GM23338 (cell line): ENCODE data around the gene GRP. TPM values are rescaled to one million over a fixed set of nuclear protein-coding genes. Genes with fewer than 3 reads are reported as not detected.

ENCODE experiments used
- ATAC-seq: fragments of 200-7000 bp; cut with Tn5 transposase; 3 replicates; pipeline ENCODE4 v1.9.1; 2020
- DNase-seq: peaks from one replicate; pipeline ENCODE4 v3.0.0-alpha.2; 2015; ENCODE audit warnings: low spot score
- H2AFZ ChIP-seq: fragments of 200-600 bp; sonication (generic); 2 replicates; pipeline ENCODE4 v1.8.0; 2016; ENCODE audit warnings: antibody characterized with exemption, mild to moderate bottlenecking, moderate library complexity
- H3F3A ChIP-seq: fragments of 200-600 bp; sonication (generic); replicated peaks from 2 replicates; pipeline ENCODE4 v1.8.0; 2017; ENCODE audit warnings: antibody characterized with exemption, mixed run types, low read depth
- H3K27ac ChIP-seq: fragments of 200-600 bp; sonication (generic); 2 replicates; pipeline ENCODE4 v1.6.1; 2016; ENCODE audit warnings: low read depth
- H3K27me3 ChIP-seq: fragments of 200-600 bp; sonication (generic); 2 replicates; pipeline ENCODE4 v1.8.0; 2016; ENCODE audit warnings: mild to moderate bottlenecking, mixed run types, moderate library complexity; ENCODE audit not compliant: insufficient read depth
- H3K36me3 ChIP-seq: fragments of 200-600 bp; sonication (generic); 2 replicates; pipeline ENCODE4 v1.8.0; 2016; ENCODE audit warnings: mild to moderate bottlenecking; ENCODE audit not compliant: insufficient read depth
- H3K4me1 ChIP-seq: fragments of 200-600 bp; sonication (generic); 2 replicates; pipeline ENCODE4 v1.8.0; 2016; ENCODE audit warnings: mild to moderate bottlenecking, moderate library complexity; ENCODE audit not compliant: insufficient read depth
- H3K4me2 ChIP-seq: fragments of 200-600 bp; sonication (generic); 2 replicates; pipeline ENCODE4 v1.7.1; 2017; ENCODE audit warnings: mixed run types
- H3K4me3 ChIP-seq: fragments of 200-600 bp; sonication (generic); 2 replicates; pipeline ENCODE4 v1.6.1; 2016; ENCODE audit warnings: mixed run types
- H3K79me2 ChIP-seq: fragments of 200-600 bp; sonication (generic); replicated peaks from 2 replicates; pipeline ENCODE4 v1.8.0; 2017; ENCODE audit warnings: mild to moderate bottlenecking; ENCODE audit not compliant: insufficient read depth
- H3K9me2 ChIP-seq: fragments of 200-600 bp; sonication (generic); 2 replicates; pipeline ENCODE4 v1.8.0; 2017; ENCODE audit not compliant: insufficient read depth
- H4K20me1 ChIP-seq: fragments of 200-600 bp; sonication (generic); replicated peaks from 2 replicates; pipeline ENCODE4 v1.8.0; 2017; ENCODE audit warnings: mild to moderate bottlenecking; ENCODE audit not compliant: insufficient read depth
- H3K27ac Mint-ChIP-seq: 2 replicates; pipeline ENCODE4 v1.8.0; 2020; ENCODE audit warnings: inconsistent platforms, mild to moderate bottlenecking, moderate library complexity, mixed read lengths
- H3K27me3 Mint-ChIP-seq: 3 replicates; pipeline ENCODE4 v1.8.0; 2022; ENCODE audit warnings: low read depth, mild to moderate bottlenecking, moderate library complexity, mixed read lengths, inconsistent platforms; ENCODE audit not compliant: insufficient read depth, poor library complexity
- H3K36me3 Mint-ChIP-seq: 3 replicates; pipeline ENCODE4 v1.8.0; 2021; ENCODE audit warnings: low read depth, mild to moderate bottlenecking, inconsistent platforms, moderate library complexity, mixed read lengths
- H3K4me1 Mint-ChIP-seq: 3 replicates; pipeline ENCODE4 v1.8.0; 2020; ENCODE audit warnings: mild to moderate bottlenecking, inconsistent platforms, mixed read lengths
- H3K4me3 Mint-ChIP-seq: 3 replicates; pipeline ENCODE4 v1.8.0; 2021; ENCODE audit warnings: moderate library complexity, mild to moderate bottlenecking, inconsistent platforms, mixed read lengths
- H3K9me3 Mint-ChIP-seq: 3 replicates; pipeline ENCODE4 v1.8.0; 2020; ENCODE audit warnings: moderate library complexity, mild to moderate bottlenecking, inconsistent platforms, mixed read lengths
- ETS1 ChIP-seq: IDR thresholded peaks from 2 replicates; pipeline ENCODE4 v1.6.1; 2016; ENCODE audit warnings: antibody characterized with exemption
- EZH2 ChIP-seq: fragments of 200-600 bp; sonication (generic); IDR thresholded peaks from one replicate; pipeline ENCODE4 v1.8.0; 2017; ENCODE audit warnings: antibody characterized with exemption, mild to moderate bottlenecking, low read depth; ENCODE audit not compliant: unreplicated experiment
- JUNB ChIP-seq: IDR thresholded peaks from one replicate; pipeline ENCODE4 v1.6.1; 2016; ENCODE audit warnings: antibody characterized with exemption; ENCODE audit not compliant: unreplicated experiment
- ZNF462 ChIP-seq: fragments of 250-450 bp; sonication (Bioruptor Pico); IDR thresholded peaks from 2 replicates; pipeline ENCODE4 v1.5.0; 2020; ENCODE audit warnings: mild to moderate bottlenecking, moderate library complexity
- polyA plus RNA-seq: library from polyadenylated mRNA; unstranded; fragments of >200 nt; fragmentation: Nextera tagmentation; extraction: Ambion mirVana; gene quantifications from 2 replicates; pipeline ENCODE4 v1.2.1, GENCODE V29; 2016
- total RNA-seq: library from RNA; depleted of rRNA; stranded (reverse); fragments of >200 nt; shearing (Covaris generic); gene quantifications from 2 replicates; pipeline ENCODE4 v1.2.3, GENCODE V29; 2014

The GRP gene
- total and polyA plus RNA-seq, 2 experiments from 2014 or later, result not detected

GRCh38 chr18:59266886-59267502 is 47.0 kb downstream of the GRP start:
- ATAC-seq (no peak), DNase-seq (peak; percentile 5)
- Mint-ChIP-seq H3K4me1 (peaks cover 40% of the 10 kb centered on the region), H3K27me3 (peaks cover 97% of the 10 kb centered on the region), H3K36me3 (no peaks in the 10 kb centered on the region; the same call in 2 of the 3 replicates), H3K27ac (no peak overlapping the region), H3K9me3 (peaks cover 9% of the 10 kb centered on the region; the same call in 2 of the 3 replicates), H3K4me3 (peak overlapping the region; percentile 64)
- Histone ChIP-seq H3K4me2 (peak overlapping the region; percentile 88), H3K36me3 (no peaks in the 10 kb centered on the region; the same call in 1 of the 2 replicates), H3K4me1 (peaks cover 61% of the 10 kb centered on the region), H3K4me3 (peak overlapping the region; percentile 69), H4K20me1 (peaks cover 21% of the 10 kb centered on the region), H3K9me2 (no peaks in the 10 kb centered on the region), H2AFZ (peak overlapping the region; percentile 91; the same call in 1 of the 2 replicates), H3F3A (peaks cover 23% of the 10 kb centered on the region), H3K27ac (no peak overlapping the region), H3K79me2 (no peaks in the 10 kb centered on the region), H3K27me3 (peaks cover 99% of the 10 kb centered on the region)
- no peak for TF ChIP-seq ETS1
- peak; percentile 62 for TF ChIP-seq EZH2

GRCh38 chr18:59267503-59268126 is 47.7 kb downstream of the GRP start:
- Histone ChIP-seq H3K79me2 (no peaks in the 10 kb centered on the region), H3K27me3 (peaks cover 99% of the 10 kb centered on the region), H3K36me3 (no peaks in the 10 kb centered on the region; the same call in 1 of the 2 replicates), H4K20me1 (peaks cover 23% of the 10 kb centered on the region), H3K27ac (no peak overlapping the region), H3K9me2 (no peaks in the 10 kb centered on the region), H2AFZ (peak overlapping the region; percentile 91), H3F3A (peaks cover 25% of the 10 kb centered on the region), H3K4me1 (peaks cover 66% of the 10 kb centered on the region), H3K4me2 (peak overlapping the region; percentile 88), H3K4me3 (peak overlapping the region; percentile 69)
- H3K36me3 Mint-ChIP-seq, result no peaks in the 10 kb centered on the region; the same call in 2 of the 3 replicates
- peaks cover 41% of the 10 kb centered on the region for H3K4me1 Mint-ChIP-seq
- H3K27me3 Mint-ChIP-seq, result peaks cover 96% of the 10 kb centered on the region
- peak; percentile 8 for ATAC-seq
- H3K4me3 Mint-ChIP-seq, result peak overlapping the region; percentile 64
- peaks cover 3% of the 10 kb centered on the region; the same call in 2 of the 3 replicates for H3K9me3 Mint-ChIP-seq
- TF ChIP-seq JUNB (no peak), EZH2 (peak; percentile 98)
- H3K27ac Mint-ChIP-seq, result no peak overlapping the region
- DNase-seq, result peak; percentile 75

- H3K4me3 ChIP-seq, result peak overlapping the region; percentile 69
- peaks cover 3% of the 10 kb centered on the region; the same call in 2 of the 3 replicates for H3K9me3 Mint-ChIP-seq
- DNase-seq (peak; percentile 20), ATAC-seq (no peak)
- no peaks in the 10 kb centered on the region for H3K79me2 ChIP-seq
- peak overlapping the region; percentile 88 for H3K4me2 ChIP-seq
- H3K9me2 ChIP-seq, result no peaks in the 10 kb centered on the region
- H2AFZ ChIP-seq, result peak overlapping the region; percentile 91
- peak overlapping the region; percentile 64 for H3K4me3 Mint-ChIP-seq
- H4K20me1 ChIP-seq, result peaks cover 23% of the 10 kb centered on the region
- no peak overlapping the region for H3K27ac Mint-ChIP-seq
- no peaks in the 10 kb centered on the region; the same call in 1 of the 2 replicates for H3K36me3 ChIP-seq
- peaks cover 91% of the 10 kb centered on the region for H3K27me3 Mint-ChIP-seq
- H3K27me3 ChIP-seq, result peaks cover 99% of the 10 kb centered on the region
- H3K4me1 ChIP-seq, result peaks cover 66% of the 10 kb centered on the region
- H3F3A ChIP-seq, result peaks cover 25% of the 10 kb centered on the region
- peaks cover 41% of the 10 kb centered on the region for H3K4me1 Mint-ChIP-seq
- H3K36me3 Mint-ChIP-seq, result no peaks in the 10 kb centered on the region; the same call in 2 of the 3 replicates
- H3K27ac ChIP-seq, result no peak overlapping the region
- TF ChIP-seq ZNF462 (CRISPR knock-in tag) (no peak), EZH2 (peak; percentile 95)
Observed at GRCh38 chr18:59268127-59268720, 48.3 kb downstream of the GRP start.
